CD4-positive, alpha-beta T cell treated with Interleukin-6 for 4 hours (primary cell): ENCODE data around the gene FYB2.

Source experiments
- DNase-seq: peaks from one replicate; pipeline ENCODE4 v3.0.0-alpha.2; 2020; ENCODE audit warnings: mixed read lengths

FYB2 gene, protein sequence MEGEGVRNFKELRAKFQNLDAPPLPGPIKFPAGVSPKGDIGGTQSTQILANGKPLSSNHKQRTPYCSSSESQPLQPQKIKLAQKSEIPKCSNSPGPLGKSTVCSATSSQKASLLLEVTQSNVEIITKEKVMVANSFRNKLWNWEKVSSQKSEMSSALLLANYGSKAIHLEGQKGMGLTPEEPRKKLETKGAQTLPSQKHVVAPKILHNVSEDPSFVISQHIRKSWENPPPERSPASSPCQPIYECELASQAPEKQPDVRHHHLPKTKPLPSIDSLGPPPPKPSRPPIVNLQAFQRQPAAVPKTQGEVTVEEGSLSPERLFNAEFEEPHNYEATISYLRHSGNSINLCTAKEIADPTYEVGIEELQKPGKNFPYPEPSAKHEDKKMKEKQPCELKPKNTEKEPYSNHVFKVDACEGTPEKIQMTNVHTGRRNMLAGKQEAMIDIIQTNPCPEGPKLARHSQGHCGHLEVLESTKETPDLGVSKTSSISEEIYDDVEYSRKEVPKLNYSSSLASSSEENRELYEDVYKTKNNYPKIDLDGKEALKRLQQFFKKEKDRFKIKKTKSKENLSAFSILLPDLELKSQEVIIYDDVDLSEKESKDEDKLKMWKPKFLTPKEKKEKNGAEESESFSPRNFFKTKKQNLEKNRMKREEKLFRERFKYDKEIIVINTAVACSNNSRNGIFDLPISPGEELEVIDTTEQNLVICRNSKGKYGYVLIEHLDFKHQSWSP

DNA sequence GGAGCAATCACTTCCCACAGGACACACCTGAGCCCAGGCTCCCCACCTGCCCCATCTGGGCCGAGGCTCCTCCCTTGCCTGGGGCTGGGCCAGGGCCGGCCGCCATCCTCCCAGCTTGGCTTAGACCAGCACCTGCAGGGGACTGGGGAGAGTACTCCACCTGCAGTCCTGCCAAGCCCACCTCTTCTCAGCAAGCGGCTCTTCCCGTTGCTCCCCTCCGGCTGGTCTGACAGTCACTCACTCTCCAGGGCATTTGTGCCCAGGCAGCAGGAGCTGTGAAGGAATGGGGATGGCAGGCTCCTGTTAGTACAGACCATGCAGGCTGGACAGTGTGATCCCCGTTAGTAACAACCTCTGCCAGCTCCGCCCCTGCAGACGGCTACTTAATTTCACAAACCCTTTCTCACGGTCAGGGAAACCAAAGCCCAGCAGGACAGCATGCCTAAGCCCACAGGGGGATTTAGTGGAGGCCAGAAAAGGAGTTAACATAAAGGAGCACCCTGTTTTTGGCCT is at the start of gene FYB2:
FYB2 (minus strand) TSS at position 18 of the 513 bp plus-strand sequence. CDS start 114 bp downstream, outside the sequence.
- DNase-seq: no peak

DNA sequence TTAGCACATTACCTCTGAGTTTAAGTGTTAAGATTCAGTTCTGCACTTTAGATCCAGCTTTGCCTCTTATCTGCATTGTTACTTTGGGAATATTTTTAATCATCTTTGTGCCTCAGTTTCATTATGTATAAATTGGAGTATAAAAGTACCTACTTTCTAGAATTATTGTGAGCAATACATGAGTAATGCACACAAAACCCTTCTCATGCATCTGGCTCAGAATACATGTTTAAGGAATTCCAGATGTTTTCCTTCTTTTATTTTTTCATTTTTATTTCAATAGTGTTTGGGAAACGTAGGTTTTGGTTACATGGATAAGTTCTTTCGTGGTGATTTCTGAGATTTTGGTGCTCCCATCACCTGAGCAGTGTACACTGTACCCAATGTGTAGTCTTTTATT is 49.6 kb upstream of the FYB2 start:
- DNase-seq: no peak

DNA sequence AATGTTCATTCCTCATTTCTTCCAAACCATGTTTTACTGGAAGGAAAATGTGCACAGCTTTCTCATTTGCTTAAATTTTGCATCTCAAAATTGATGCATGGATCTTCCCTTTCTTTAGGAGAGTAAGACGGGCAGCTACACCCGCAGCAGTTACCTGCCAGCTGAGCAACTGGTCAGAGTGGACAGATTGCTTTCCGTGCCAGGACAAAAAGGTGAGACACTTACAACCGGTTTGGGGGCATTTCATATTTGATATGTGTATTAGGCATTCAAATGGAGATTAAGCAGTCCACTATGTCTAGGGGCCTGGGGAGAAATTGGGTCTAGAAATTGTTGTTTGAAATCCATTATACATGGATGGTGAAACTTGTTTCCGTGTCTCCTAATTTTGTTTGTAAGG is 48.3 kb upstream of the FYB2 start:
- DNase-seq: no peak

DNA sequence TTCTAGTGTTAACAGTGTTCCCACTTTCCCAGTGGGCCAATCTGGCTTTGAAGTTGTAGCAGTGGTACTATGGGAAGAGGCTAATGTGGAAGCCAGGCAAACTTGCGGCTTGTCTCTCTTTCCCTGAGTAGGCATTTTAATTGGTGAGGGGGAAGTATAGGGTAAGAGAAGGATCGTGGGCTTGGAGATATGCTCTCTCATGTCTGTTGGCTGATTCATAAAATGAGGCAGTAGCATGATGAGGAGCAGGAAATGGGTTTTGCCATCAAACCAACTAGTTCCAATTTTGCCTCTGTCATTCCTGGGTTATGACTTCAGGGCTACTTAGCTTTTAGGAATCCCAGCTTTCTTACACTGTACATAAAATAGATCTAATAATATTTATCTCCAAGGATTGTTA is 47.5 kb upstream of the FYB2 start:
- no peak for DNase-seq

DNA sequence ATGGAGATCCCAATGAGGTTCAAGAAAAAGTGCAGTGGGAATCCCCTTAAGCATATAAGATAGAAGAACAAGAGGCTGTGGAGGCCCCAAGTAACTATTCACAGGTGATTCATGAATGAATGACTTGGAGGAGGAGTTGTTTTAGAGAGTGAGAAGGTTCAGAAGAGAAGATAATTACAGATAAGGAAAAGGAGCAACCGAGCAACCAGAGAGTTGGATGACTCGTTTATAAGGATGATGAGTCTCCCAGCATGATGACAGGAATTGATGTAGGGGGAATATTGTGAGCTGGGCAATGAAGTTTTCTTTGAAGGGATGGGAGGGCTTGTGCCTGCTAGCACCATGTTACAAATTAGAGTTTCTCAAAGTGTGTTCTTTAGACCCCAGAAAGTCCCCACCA is 45.2 kb upstream of the FYB2 start:
- no peak for DNase-seq

DNA sequence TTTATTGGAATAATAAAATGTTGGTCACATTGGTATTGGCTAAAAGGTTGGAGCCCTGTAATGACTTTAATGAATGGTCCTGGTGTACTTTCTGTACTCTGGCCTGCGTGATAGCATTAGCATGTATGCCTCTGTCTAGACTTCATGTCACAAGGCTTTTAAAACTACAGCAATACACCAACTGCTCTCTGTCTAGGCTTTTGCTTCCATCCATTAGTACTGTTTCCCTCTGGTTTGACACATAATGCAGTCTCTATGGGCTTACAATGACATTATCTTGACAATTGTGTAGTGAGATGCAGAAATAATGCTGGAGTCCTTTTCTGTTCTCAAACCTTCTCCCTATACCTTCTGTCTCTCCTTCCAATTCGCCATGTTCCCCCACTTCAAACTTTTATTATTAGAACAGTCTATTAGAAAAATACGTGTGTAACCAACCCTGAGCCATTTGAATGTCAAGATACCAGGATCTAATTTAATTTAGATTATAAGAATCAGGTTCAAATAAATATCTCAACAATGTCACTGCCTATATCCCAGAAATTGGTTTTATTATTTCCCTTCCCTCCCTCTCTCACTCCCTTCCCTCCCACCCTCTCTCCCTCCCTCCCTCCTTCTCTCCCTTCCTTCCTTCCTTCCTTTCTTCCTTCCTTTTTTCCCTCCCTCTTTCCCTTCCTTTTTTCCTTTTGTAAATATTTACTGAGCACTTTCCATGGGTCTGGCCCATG is 44.2 kb upstream of the FYB2 start:
- no peak for DNase-seq

DNA sequence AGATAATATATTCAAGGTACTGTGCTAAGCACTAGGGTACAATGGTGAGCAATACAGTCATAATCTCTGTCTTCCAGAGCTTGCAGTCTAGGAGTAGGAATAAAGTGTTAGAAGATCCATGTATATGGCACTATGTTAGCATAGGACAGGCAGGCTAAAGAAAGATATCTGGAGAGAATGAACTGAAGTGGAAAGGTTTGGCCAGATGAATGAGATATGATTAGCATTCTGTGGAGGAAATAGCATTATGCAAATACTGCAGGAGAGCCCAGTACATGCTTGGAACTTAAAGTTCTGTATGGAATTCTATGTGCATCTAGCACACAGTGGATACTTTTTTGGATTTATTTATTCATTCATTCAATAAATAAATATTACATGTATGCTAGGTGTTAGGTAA is 40.1 kb upstream of the FYB2 start:
- no peak for DNase-seq

DNA sequence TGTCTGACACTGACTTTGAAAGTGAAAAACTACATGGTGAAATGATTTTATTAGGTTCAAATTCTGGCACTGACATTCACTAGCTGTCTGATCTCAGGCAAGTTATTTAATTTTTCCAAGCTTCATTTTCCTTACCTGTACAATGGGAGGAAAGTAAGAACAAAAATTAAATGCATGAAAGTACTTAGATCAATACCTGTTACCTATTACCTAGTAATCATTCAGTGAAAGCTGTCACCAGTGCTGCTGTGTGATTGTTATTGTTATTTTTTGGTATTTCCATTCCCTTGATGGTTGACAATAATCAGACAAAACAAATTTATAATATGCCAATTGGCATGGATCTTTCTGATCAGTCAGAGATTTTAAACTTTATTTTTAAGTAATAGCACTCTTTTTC is 37.0 kb upstream of the FYB2 start:
- DNase-seq: no peak

DNA sequence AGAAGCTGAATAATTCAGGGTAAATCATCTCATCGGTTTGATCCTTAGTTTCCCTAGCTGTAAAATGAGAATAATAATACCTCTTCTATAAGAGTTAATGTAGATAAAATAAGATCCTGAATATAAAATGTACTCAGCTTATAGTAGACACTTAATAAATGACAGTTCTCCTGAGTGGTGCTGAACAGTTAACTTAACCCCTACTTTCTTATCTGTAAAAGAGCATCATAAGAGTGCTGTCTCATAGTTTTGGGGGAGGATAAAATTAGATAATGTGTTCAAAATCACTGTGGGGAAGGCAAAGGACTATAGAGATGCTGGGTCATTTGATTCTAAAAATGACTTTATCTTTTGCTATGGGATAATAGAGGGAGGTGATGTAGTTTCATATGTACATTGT is 36.0 kb upstream of the FYB2 start:
- DNase-seq: no peak

DNA sequence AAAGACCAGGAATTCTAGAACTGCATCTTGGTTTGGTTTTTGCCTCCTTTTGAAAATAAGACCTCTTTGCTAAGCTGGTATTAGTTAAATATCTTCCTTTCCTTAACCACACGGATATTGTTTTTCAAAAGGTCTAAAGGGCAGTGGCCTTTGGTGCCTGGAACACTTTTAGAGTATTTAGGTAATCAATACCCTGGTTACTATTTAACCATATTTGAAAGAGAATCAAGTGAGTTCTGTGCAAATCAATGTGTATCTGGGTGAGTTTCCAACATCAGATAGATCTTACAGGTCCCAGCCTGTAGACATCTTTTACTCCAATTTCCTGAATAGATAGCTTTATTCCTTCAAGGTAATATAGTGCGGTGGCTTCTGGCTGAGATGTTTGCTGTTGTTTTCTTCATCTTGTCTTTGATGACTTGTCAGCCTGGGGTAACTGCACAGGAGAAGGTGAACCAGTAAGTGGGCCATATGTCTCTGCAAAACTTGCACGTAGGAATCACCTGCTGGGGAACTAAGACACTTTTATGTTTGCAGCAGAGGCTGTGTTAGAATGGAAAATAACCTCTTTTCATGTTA is 35.4 kb upstream of the FYB2 start, which contains the start of gene C8A:
C8A (plus strand) TSS at position 277 of the 579 bp plus-strand sequence; CDS start at position 382, 105 bp downstream.
- no peak for DNase-seq

DNA sequence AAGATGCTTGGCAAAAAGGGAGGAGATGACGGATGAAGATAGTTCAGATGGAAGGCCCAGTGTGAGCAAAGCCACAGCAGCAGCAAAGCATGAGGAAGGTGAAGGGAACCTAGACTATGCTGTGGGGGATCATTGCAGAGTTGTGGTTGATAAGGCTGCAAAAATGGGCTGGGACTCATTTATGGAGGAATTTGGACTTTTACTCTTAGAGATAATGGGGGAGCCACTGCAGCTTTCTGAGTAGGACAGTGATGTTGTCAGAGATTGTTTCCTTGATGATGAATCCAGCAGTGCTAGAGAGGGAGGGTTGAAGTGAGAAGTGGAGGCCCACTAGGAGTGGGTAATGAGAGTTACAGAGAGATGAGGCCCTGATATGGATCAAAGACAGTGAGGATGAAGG is 33.3 kb upstream of the FYB2 start:
- no peak for DNase-seq

DNA sequence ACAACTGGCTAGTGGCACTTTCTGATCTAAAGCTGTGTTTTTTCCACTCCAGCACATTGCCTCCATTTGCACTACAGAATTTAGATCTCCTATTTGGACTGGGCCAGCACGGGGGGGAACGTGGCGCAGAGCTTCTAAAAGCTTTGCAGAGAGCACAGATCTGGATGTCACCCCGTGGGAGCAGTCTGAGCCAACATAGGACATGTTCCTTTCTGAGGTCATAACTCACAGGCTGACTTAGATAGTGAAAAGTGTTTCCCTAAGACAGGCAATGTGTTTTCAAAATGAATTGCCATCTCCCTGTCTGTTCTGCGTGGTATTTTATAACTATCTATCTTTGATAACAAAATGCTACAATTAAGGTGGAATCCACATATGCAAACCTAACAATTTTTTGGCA is 31.7 kb upstream of the FYB2 start:
- DNase-seq: no peak

DNA sequence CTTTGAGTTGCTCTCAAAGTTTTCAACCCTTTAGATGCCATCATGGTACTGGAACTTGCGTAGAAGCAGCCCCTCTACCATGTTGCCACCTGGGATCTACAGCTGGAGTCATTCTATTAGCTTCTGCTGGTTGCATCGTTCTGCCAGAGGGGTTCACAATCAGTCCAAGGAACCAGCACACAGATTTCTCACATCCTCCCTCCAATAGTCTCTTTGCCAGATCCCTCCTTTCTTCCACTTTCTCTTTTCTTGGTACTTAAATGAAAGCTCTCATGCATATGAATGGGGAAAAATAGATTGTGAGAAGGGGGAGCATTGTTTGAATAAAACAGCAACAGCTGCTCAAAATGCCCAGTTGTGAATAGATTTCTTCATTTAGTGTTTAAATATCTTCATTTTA is 31.2 kb upstream of the FYB2 start:
- DNase-seq: no peak

DNA sequence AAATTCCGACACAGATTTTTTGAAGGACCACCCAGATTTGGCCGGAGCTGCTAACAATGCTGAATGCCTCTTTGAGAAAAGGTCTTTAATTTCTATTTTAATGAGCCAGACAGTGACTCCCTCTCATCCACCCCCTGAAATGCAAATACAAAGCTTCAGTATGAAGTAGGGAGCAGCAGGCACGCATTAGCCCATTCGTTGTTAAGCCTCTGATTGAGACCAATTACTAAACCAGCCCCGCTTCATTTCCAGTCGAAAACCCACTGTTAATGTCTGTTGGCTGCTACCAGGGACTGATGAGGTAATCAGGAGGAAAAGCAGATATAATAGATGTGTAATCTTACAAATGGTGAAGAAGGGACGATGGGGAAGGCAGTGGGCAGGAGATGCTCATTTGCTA is 30.5 kb upstream of the FYB2 start:
- DNase-seq: no peak

DNA sequence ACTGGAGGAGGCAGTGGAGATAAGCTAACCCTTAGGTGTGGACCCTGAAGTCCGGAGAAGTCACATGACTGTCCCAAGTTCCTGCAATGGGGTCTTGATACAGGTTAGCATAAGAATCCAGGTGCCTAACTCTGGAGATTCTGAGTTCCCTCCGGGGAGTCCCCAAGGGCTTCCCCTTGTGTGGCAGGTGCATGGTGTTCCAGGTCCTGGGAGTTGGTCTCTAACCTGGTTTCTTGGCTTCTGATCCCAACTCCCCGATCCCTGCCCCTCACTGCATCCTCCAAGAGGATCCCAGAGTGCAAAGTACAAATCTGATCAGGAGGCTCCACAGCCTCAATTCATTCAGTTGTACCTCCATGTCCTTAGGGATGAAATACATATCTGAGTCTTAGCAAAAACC is 26.1 kb upstream of the FYB2 start:
- no peak for DNase-seq

DNA sequence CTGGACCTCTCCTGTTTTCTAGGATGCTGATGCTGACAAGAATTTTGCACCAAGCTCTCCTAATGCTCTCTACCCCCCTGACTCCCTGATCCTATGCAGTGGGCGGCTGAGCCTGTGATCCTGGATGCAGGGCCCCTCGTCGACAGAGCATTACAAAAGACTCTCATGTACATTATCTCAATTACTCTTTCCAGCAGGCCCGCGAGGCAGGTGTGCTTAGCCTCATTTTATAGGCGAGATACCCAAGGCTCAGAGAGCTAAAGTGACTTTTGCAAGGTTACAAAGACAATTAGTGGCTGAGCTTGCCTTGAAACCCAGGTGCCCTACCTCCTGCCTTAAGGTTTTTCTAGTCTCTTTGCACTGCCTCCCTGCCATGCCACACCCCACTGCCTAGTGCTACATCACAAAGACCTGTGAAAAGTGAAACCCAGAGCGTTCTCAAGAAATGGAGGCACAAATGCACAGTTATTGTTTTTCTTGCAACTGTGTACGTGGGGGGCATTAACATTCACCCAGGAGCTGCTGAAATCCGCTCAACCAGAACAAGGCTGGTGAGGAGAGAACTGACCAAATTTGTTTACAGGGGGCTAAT is 25.4 kb upstream of the FYB2 start:
- no peak for DNase-seq

DNA sequence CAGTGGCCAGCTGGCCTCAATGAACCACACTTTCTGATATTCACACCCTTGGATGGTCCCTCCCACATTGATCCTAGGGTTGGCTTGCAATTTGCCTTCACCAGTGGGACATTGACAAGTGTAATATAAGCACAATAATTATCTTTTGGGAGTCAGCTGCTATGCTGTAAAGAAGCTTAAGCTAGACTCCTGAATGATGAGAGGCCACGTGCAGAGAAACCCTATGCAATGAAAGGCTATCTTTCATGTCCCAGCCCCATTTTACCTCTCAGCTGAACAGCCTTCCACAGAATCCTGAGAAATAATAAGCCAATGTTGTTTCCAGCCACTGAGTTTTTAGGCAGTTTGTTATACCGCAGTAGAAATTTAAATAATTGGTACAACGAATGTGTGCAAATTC is 24.3 kb upstream of the FYB2 start:
- no peak for DNase-seq

DNA sequence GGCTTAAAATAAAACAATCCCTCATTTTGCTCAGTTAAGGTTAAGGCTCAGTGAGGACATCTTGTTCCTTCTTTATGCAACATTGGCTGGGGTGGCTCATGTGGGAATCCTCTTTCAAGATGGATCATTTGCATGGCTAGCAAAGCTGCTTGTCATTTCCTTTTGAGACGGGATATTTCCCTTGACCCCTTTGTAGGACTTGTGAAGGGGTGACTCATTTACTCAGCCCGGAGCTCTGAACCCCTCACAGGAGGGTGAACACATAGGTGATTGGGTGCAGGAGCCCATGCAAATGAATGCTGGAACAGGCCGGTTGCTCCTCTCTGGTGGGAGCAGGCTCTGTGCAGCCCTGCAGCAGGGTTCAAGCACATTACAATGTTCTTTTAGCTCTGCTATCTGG is 19.6 kb upstream of the FYB2 start:
- no peak for DNase-seq

DNA sequence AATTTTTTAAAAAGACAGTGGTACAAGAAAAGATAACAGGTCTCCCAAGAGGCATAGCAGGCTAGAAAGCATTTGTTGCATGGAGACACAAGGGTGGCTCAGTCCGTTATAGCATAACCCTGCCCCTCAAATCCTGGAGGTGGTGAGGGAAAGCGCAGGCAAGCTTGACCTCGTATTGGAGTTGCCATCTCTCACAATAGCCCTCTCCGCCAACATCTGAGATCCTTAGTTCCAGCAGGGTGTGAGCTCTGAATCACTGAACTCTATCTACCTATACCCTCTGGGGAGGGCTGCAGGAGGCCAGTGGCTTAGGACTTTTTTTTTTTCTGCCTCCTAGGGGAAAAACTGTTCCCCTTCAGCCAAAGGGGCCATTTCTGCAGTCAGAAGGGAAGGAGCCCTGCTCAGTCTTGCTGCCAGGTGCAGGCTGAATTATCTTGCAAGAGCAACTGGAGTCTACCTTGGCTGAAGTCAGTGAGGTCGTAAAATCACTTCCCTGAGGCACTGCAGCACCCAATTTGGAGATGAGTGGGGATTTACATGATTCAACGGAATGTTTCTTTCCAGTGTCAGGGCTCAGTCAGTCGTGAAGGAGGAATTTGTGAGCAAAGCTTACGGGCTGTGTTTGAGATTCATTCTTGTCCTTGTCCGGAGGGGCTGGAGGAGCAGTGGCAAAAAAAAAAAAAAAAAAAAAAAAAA is 18.2 kb upstream of the FYB2 start:
- DNase-seq: no peak

DNA sequence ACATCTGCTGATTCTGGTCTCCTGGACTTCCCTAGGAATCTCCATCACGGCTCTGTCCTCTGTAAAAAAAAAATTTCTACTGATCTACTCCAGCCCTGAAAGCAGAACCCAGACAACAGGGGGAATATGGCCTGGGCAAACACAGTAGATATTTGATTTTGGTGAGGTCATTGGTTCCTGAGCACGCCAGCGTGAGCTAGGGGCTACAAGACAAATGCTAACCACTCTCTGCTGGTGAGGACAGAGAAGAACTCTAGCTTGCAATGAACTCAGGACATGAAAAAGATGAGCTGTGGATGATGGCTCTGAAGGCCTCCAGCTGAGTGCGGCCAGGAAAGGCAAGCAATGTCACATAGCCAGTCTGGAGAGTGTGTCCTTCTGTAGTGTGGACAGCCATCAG is 17.2 kb upstream of the FYB2 start:
- no peak for DNase-seq

DNA sequence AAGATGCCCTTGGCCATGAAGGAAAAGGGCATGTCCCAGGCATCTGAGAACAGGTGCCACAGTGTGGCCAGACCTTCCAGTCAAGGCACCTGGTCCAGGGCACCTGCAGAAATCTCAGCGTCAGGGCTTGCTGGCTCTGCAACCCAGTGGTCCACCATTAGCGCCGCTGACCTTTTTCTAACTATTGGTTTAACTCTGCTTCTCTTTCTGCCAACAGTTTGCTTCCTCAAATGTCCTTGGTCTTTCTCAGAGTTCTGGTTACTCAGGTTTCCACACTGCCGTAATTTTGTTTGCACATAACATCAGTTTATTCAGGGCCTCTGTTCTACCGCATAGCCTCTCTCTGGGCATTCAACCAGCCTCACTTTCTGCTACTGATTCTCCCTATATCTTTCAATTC is 16.5 kb upstream of the FYB2 start:
- no peak for DNase-seq
